Type B pancreatic cell (in vitro differentiated cells): Measurements from ENCODE around the gene CROCC2. TPM values are rescaled to one million over a fixed set of nuclear protein-coding genes. Genes with fewer than 3 reads are reported as not detected.

Source experiments
- DNase-seq: peaks from one replicate; pipeline ENCODE4 v3.0.0; 2021; ENCODE audit warnings: mixed read lengths; ENCODE audit not compliant: unreplicated experiment; ENCODE audit errors: extremely low spot score
- H3K27ac Mint-ChIP-seq: 2 replicates; pipeline ENCODE4 v1.8.0; 2021; ENCODE audit warnings: mild to moderate bottlenecking, mixed read lengths
- H3K27me3 Mint-ChIP-seq: 2 replicates; pipeline ENCODE4 v1.8.0; 2021; ENCODE audit warnings: mixed read lengths
- H3K36me3 Mint-ChIP-seq: 2 replicates; pipeline ENCODE4 v1.8.0; 2021; ENCODE audit warnings: mixed read lengths
- H3K4me1 Mint-ChIP-seq: one replicate; pipeline ENCODE4 v1.8.0; 2021; ENCODE audit warnings: mixed read lengths; ENCODE audit not compliant: unreplicated experiment
- H3K4me3 Mint-ChIP-seq: 2 replicates; pipeline ENCODE4 v1.8.0; 2021; ENCODE audit warnings: mild to moderate bottlenecking, mixed read lengths
- H3K9me3 Mint-ChIP-seq: 2 replicates; pipeline ENCODE4 v1.8.0; 2021; ENCODE audit warnings: mixed read lengths
- CTCF ChIP-seq: fragments of 200-600 bp; sonication (generic); conservative IDR thresholded peaks from 2 replicates; pipeline ENCODE4 v1.5.0; 2021; ENCODE audit warnings: antibody characterized with exemption, mild to moderate bottlenecking
- total RNA-seq: library from RNA; stranded (reverse); gene quantifications from 2 replicates; pipeline ENCODE4 v1.2.1, GENCODE V29; 2021; ENCODE audit warnings: low replicate concordance

Gene CROCC2
- total RNA-seq, 1 donor from 2014 or later: 0.68 TPM

DNA sequence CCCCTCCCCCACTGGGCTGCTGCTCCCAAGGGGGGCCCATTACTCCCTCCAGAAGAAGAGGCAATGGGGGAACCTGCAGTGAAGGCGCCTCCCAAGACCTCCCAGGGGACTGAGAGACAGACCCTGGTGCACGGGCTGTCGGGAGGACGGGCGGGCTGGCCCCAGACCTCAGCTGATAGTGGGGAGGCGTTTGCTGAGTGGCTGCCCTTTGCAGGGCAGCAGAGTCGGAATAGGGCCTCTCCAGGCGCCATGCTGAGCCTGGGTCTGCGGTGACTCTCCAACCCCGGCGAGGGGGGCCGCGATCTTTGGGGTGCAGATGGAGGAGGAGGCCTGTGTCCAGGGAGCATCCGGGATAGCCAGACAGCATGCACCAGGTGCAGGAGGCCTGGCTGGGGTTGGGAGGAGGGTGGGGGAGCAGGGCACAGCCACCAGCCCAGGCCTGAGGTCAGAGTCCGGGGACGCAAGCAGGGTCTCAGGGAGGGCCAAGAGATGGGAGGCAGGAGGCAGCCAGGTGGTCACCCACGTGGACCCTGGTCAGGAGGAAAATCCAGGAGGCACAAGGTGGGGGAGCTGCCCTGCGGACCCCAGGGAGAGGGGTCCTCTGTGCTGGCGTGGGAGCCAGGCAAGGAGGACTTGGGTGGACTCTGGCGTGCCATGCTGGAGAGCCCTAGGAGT is 11.0 kb downstream of the CROCC2 start:
- no peak overlapping the region for H3K27ac Mint-ChIP-seq
- H3K36me3 Mint-ChIP-seq: no peaks in the 10 kb centered on the region
- H3K27me3 Mint-ChIP-seq: peaks cover under 1% of the 10 kb centered on the region
- H3K4me1 Mint-ChIP-seq: peaks cover 11% of the 10 kb centered on the region
- H3K4me3 Mint-ChIP-seq: no peak overlapping the region
- TF ChIP-seq CTCF: no peak
- no peaks in the 10 kb centered on the region for H3K9me3 Mint-ChIP-seq
- DNase-seq: peak; percentile 70

GRCh38 chr2:240917684-240918257 is 11.6 kb downstream of the CROCC2 start:
- no peak for DNase-seq
- peaks cover 5% of the 10 kb centered on the region for H3K4me1 Mint-ChIP-seq
- H3K4me3 Mint-ChIP-seq: no peak overlapping the region
- no peaks in the 10 kb centered on the region for H3K9me3 Mint-ChIP-seq
- no peak overlapping the region for H3K27ac Mint-ChIP-seq
- H3K36me3 Mint-ChIP-seq: no peaks in the 10 kb centered on the region
- no peaks in the 10 kb centered on the region for H3K27me3 Mint-ChIP-seq
- TF ChIP-seq CTCF: no peak

DNA sequence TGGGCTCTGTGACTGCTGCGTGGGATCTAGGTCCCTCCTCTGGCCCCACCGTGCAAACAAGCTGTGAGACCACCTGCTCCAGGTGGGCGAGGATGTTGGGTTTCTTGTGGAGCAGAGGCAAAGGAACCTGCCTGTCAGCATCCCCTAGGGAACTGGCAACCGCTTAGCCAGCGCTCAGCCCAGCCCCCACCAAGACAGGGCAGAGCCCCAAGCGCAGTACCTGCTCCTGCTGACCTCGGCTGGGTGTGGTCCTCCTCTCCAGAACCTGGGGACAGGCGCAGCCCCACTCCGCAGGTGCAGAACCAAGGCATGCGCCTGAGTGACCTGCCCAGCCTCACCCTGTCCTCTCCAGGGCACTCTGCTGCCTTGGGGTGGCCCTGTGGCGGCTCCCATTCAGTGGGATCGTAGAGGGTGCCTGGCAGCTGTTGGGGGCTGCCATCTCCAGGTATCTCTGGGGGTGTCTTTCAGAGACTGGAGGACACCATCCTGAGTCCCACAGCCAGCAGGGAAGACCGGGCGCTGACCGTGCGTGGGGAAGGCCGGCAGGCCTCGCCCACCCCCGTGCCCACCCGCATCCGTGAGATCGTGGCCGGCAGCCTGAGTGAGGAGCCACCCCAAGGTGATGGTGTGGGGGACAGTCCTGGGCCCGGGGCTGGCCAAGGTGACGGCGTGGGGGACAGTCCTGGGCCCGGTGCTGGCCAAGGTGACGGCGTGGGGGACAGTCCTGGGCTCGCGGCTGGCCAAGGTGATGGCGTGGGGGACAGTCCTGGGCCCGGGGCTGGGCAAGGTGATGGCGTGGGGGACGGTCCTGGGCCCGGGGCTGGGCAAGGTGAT is 12.3 kb downstream of the CROCC2 start:
- Mint-ChIP-seq H3K4me1 (peaks cover 4% of the 10 kb centered on the region), H3K27ac (no peak overlapping the region), H3K4me3 (no peak overlapping the region), H3K27me3 (no peaks in the 10 kb centered on the region), H3K36me3 (no peaks in the 10 kb centered on the region), H3K9me3 (no peaks in the 10 kb centered on the region)
- no peak for TF ChIP-seq CTCF
- DNase-seq: peak; percentile 67

- no peak for DNase-seq
- H3K4me3 Mint-ChIP-seq: no peak overlapping the region
Measured at GRCh38 chr2:240919161-240919781, 13.1 kb downstream of the CROCC2 start.

More at GRCh38 chr2:240919161-240919781, 13.1 kb downstream of the CROCC2 start:
- Mint-ChIP-seq H3K27me3 (no peaks in the 10 kb centered on the region), H3K36me3 (no peaks in the 10 kb centered on the region), H3K27ac (peak overlapping the region; percentile 58), H3K4me1 (peaks cover 4% of the 10 kb centered on the region), H3K9me3 (no peaks in the 10 kb centered on the region)
- no peak for TF ChIP-seq CTCF
